HEK293 (cell line): Measurements from ENCODE around the gene TH.

Experiments used
- CTCF ChIA-PET: fragments of 350-600 bp; formaldehyde crosslinking; extraction: SDS; loops from one replicate; lab custom pipeline; 2021; ENCODE audit warnings: antibody characterized with exemption; lab: Yijun Ruan, JAX
- POLR2A ChIA-PET: fragments of 300-600 bp; formaldehyde crosslinking; extraction: SDS; loops from one replicate; lab custom pipeline; 2020; ENCODE audit warnings: antibody characterized with exemption, inconsistent platforms; lab: Yijun Ruan, JAX
- H3K27ac ChIP-seq: fragments of 200-500 bp; sonication (Bioruptor generic); 2 replicates; pipeline ENCODE4 v1.5.1; 2014; ENCODE audit warnings: low read depth, low read length, control low read depth, inconsistent platforms; ENCODE audit errors: extremely low read depth
- H3K36me3 ChIP-seq, 2 experiments: fragments of 200-500 bp in 1 of 2; sonication (Bioruptor generic) in 1 of 2; 1 replicate in 1 of 2; 2 replicates in 1 of 2; pipeline ENCODE4 v1.5.1; 2014 to 2017; ENCODE audit warnings: inconsistent platforms in 2 of 2, low read length in 2 of 2; ENCODE audit not compliant: control insufficient read depth in 2 of 2, insufficient read depth in 1 of 2
- H3K4me1 ChIP-seq: fragments of 200-500 bp; sonication (Bioruptor generic); 2 replicates; pipeline ENCODE4 v1.5.1; 2014; ENCODE audit warnings: mild to moderate bottlenecking, low read length, inconsistent platforms; ENCODE audit not compliant: control insufficient read depth, insufficient read depth
- H3K4me3 ChIP-seq: 2 replicates; pipeline ENCODE4 v1.5.1; 2011; ENCODE audit warnings: low read depth, mild to moderate bottlenecking, control low read depth, low read length, moderate library complexity
- H3K9me3 ChIP-seq: fragments of 200-500 bp; sonication (Bioruptor generic); 2 replicates; pipeline ENCODE4 v1.5.1; 2014; ENCODE audit warnings: low read depth, low read length, inconsistent platforms; ENCODE audit not compliant: control insufficient read depth, insufficient read depth
- GLIS1 ChIP-seq: fragments of 450-650 bp; formaldehyde crosslinking; IDR thresholded peaks from 2 replicates; pipeline ENCODE4 v1.5.1; 2016; ENCODE audit warnings: missing biosample characterization, missing genetic modification characterization
- IKZF3 ChIP-seq: fragments of 450-650 bp; IDR thresholded peaks from 2 replicates; pipeline ENCODE4 v1.5.0; 2018; ENCODE audit warnings: missing biosample characterization, mild to moderate bottlenecking, missing genetic modification characterization, moderate library complexity
- KLF16 ChIP-seq: fragments of 450-650 bp; formaldehyde crosslinking; IDR thresholded peaks from 2 replicates; pipeline ENCODE4 v1.5.1; 2017; ENCODE audit warnings: missing biosample characterization, missing genetic modification characterization
- MYNN ChIP-seq: fragments of 450-650 bp; formaldehyde crosslinking; IDR thresholded peaks from 2 replicates; pipeline ENCODE4 v1.5.1; 2016; ENCODE audit warnings: missing biosample characterization, missing genetic modification characterization, borderline replicate concordance
- SP7 ChIP-seq: fragments of 450-650 bp; formaldehyde crosslinking; IDR thresholded peaks from 2 replicates; pipeline ENCODE4 v1.5.1; 2016; ENCODE audit warnings: missing biosample characterization, missing genetic modification characterization
- ZBTB20 ChIP-seq: fragments of 450-650 bp; formaldehyde crosslinking; IDR thresholded peaks from 2 replicates; pipeline ENCODE4 v1.5.1; 2016; ENCODE audit warnings: missing biosample characterization, missing genetic modification characterization
- ZBTB7A ChIP-seq: fragments of 450-650 bp; formaldehyde crosslinking; IDR thresholded peaks from 2 replicates; pipeline ENCODE4 v1.5.1; 2016; ENCODE audit warnings: low read depth, missing biosample characterization, missing genetic modification characterization
- ZBTB8A ChIP-seq: fragments of 450-650 bp; formaldehyde crosslinking; IDR thresholded peaks from 2 replicates; pipeline ENCODE4 v1.5.1; 2016; ENCODE audit warnings: missing biosample characterization, missing genetic modification characterization
- ZFP69B ChIP-seq: fragments of 450-650 bp; formaldehyde crosslinking; IDR thresholded peaks from 2 replicates; pipeline ENCODE4 v1.5.1; 2016; ENCODE audit warnings: missing biosample characterization, missing genetic modification characterization
- ZNF16 ChIP-seq: fragments of 450-650 bp; formaldehyde crosslinking; IDR thresholded peaks from 2 replicates; pipeline ENCODE4 v1.5.1; 2016; ENCODE audit warnings: low read depth, missing biosample characterization, missing genetic modification characterization
- ZNF169 ChIP-seq: fragments of 450-650 bp; formaldehyde crosslinking; IDR thresholded peaks from 2 replicates; pipeline ENCODE4 v1.5.1; 2016; ENCODE audit warnings: missing biosample characterization, missing genetic modification characterization
- ZNF24 ChIP-seq: fragments of 450-650 bp; formaldehyde crosslinking; IDR thresholded peaks from 2 replicates; pipeline ENCODE4 v1.5.1; 2016; ENCODE audit warnings: missing biosample characterization, missing genetic modification characterization
- ZNF266 ChIP-seq: fragments of 450-650 bp; formaldehyde crosslinking; IDR thresholded peaks from 2 replicates; pipeline ENCODE4 v1.5.1; 2016; ENCODE audit warnings: missing biosample characterization, missing genetic modification characterization, low read depth
- ZNF311 ChIP-seq: fragments of 450-650 bp; formaldehyde crosslinking; IDR thresholded peaks from 2 replicates; pipeline ENCODE4 v1.5.1; 2017; ENCODE audit warnings: missing biosample characterization, missing genetic modification characterization, borderline replicate concordance
- ZNF394 ChIP-seq: fragments of 450-650 bp; formaldehyde crosslinking; IDR thresholded peaks from 2 replicates; pipeline ENCODE4 v1.5.1; 2016; ENCODE audit warnings: missing biosample characterization, missing genetic modification characterization, mild to moderate bottlenecking, moderate library complexity, borderline replicate concordance
- ZNF426 ChIP-seq: fragments of 450-650 bp; formaldehyde crosslinking; IDR thresholded peaks from 2 replicates; pipeline ENCODE4 v1.5.1; 2017; ENCODE audit warnings: missing biosample characterization, missing genetic modification characterization, mild to moderate bottlenecking, inconsistent platforms, moderate library complexity
- ZNF514 ChIP-seq: fragments of 450-650 bp; formaldehyde crosslinking; IDR thresholded peaks from 2 replicates; pipeline ENCODE4 v1.5.1; 2016; ENCODE audit warnings: missing biosample characterization, missing genetic modification characterization
- ZNF624 ChIP-seq: fragments of 450-650 bp; formaldehyde crosslinking; IDR thresholded peaks from 2 replicates; pipeline ENCODE4 v1.5.1; 2017; ENCODE audit warnings: missing biosample characterization, missing genetic modification characterization
- ZNF626 ChIP-seq: fragments of 450-650 bp; sonication (Bioruptor Pico); formaldehyde crosslinking; IDR thresholded peaks from 2 replicates; pipeline ENCODE4 v1.5.1; 2018; ENCODE audit warnings: missing biosample characterization, missing genetic modification characterization, inconsistent platforms
- ZNF664 ChIP-seq: fragments of 450-650 bp; formaldehyde crosslinking; IDR thresholded peaks from 2 replicates; pipeline ENCODE4 v1.5.1; 2016; ENCODE audit warnings: missing biosample characterization, missing genetic modification characterization
- ZNF76 ChIP-seq: fragments of 450-650 bp; formaldehyde crosslinking; IDR thresholded peaks from 2 replicates; pipeline ENCODE4; 2016; ENCODE audit warnings: low read depth, missing biosample characterization, missing genetic modification characterization, borderline replicate concordance
- ZNF843 ChIP-seq: fragments of 450-650 bp; formaldehyde crosslinking; IDR thresholded peaks from 2 replicates; pipeline ENCODE4 v1.5.1; 2016; ENCODE audit warnings: missing biosample characterization, missing genetic modification characterization
- TF ChIP-seq, protein P1 (sequence below): fragments of 450-650 bp; formaldehyde crosslinking; IDR thresholded peaks from 2 replicates; pipeline ENCODE4 v1.5.1; 2016; ENCODE audit warnings: missing biosample characterization, missing genetic modification characterization, borderline replicate concordance

TH gene

DNA sequence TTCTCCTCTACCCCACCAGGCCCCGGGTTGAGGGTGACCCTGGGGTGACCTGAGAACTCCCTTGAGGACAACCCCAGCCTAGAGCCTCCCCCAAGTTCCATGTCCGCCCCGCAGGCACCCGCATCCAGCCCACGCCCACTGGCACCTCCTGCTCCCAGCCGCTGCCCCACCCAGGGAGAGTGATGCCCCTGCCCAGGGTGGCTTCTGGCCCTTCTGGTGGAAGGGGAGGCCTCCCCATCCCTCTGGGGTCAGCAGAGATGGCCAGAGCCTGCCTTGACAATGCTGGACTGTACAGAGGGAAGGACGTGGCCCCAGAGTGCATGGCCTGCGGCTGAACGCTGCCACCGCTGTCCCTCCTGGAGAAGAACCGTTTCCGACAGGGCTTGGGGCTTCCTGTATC, 1.1 kb upstream of the TH start:
- no peaks in the 10 kb centered on the region for H3K4me1 ChIP-seq
- no peaks in the 10 kb centered on the region for H3K9me3 ChIP-seq
- ChIA-PET POLR2A (no interaction called here), CTCF (interaction anchor here (1.0 kb wide), 1 partner anchor 10 kb away, joined by 4 read pairs; no protein-coding TSS in a partner anchor)
- no peak overlapping the region for H3K4me3 ChIP-seq
- TF ChIP-seq ZNF16 (no peak), ZNF311 (tag by site-specific recombination) (no peak), ZBTB20 (tag by site-specific recombination) (no peak), GLIS1 (tag by site-specific recombination) (no peak), ZBTB7A (tag by site-specific recombination) (no peak), ZFP69B (tag by site-specific recombination) (no peak), ZNF514 (tag by site-specific recombination) (no peak), ZNF624 (no peak), ZNF24 (tag by site-specific recombination) (no peak), IKZF3 (tag by site-specific recombination) (no peak), SP7 (no peak), ZNF664 (tag by site-specific recombination) (no peak)
- H3K36me3 ChIP-seq: no peaks in the 10 kb centered on the region
- no peak overlapping the region for H3K27ac ChIP-seq

DNA sequence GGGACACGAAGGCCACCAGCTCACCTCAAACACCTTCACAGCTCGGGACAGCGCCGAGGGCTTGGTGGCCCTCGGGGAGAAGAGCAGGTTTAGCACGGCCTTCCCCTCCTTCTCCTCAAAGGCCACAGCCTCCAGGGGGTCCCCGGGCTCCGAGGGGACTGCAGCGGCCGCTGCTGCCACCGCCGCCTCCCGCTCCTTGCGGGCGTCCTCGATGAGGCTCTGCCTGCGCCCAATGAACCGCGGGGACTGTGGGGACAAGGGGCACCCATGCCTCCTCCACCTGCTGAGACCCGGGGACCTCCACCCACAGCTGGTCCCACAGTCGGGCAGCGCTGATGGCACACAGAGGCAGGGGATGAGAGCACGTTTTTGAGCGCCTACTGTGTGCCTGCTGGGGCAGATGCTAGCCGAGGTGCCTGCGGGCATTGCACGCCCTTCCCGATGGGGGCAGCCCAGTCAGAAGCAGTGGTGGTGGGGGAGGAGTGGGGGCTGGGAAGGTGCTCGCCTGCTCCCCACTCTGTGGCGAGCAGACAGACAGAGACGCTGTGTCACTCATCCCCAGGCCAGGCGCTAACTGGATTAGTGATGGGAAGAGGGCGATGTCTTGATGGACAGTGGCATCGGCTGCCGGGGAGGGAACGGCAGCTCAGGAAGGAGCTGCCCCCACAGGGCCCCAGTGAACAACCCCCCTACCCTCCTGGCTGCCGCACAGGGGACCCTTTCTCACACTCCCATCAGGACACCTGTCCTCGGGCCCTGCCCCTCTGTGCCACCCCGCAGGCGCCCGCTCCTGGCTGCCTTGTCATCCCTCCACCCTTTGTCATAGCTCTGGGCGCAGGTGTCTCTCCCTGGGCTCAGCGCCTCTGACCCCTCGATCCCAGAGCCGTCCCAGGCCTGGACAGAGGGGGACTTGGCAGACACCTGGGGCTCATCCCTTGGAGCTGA, 1.7 kb downstream of the TH start:
- no peak overlapping the region for H3K27ac ChIP-seq
- H3K36me3 ChIP-seq: no peaks in the 10 kb centered on the region
- POLR2A ChIA-PET: no interaction called here
- TF ChIP-seq ZNF626 (tag by site-specific recombination) (no peak), MYNN (tag by site-specific recombination) (no peak), ZNF426 (no peak), ZNF169 (tag by site-specific recombination) (no peak), IKZF3 (tag by site-specific recombination) (no peak), ZNF394 (tag by site-specific recombination) (no peak), ZBTB8A (tag by site-specific recombination) (no peak), ZNF843 (tag by site-specific recombination) (no peak), ZNF76 (tag by site-specific recombination) (no peak), ZNF266 (tag by site-specific recombination) (no peak), KLF16 (tag by site-specific recombination) (no peak)
- TF ChIP-seq, protein P1, sequence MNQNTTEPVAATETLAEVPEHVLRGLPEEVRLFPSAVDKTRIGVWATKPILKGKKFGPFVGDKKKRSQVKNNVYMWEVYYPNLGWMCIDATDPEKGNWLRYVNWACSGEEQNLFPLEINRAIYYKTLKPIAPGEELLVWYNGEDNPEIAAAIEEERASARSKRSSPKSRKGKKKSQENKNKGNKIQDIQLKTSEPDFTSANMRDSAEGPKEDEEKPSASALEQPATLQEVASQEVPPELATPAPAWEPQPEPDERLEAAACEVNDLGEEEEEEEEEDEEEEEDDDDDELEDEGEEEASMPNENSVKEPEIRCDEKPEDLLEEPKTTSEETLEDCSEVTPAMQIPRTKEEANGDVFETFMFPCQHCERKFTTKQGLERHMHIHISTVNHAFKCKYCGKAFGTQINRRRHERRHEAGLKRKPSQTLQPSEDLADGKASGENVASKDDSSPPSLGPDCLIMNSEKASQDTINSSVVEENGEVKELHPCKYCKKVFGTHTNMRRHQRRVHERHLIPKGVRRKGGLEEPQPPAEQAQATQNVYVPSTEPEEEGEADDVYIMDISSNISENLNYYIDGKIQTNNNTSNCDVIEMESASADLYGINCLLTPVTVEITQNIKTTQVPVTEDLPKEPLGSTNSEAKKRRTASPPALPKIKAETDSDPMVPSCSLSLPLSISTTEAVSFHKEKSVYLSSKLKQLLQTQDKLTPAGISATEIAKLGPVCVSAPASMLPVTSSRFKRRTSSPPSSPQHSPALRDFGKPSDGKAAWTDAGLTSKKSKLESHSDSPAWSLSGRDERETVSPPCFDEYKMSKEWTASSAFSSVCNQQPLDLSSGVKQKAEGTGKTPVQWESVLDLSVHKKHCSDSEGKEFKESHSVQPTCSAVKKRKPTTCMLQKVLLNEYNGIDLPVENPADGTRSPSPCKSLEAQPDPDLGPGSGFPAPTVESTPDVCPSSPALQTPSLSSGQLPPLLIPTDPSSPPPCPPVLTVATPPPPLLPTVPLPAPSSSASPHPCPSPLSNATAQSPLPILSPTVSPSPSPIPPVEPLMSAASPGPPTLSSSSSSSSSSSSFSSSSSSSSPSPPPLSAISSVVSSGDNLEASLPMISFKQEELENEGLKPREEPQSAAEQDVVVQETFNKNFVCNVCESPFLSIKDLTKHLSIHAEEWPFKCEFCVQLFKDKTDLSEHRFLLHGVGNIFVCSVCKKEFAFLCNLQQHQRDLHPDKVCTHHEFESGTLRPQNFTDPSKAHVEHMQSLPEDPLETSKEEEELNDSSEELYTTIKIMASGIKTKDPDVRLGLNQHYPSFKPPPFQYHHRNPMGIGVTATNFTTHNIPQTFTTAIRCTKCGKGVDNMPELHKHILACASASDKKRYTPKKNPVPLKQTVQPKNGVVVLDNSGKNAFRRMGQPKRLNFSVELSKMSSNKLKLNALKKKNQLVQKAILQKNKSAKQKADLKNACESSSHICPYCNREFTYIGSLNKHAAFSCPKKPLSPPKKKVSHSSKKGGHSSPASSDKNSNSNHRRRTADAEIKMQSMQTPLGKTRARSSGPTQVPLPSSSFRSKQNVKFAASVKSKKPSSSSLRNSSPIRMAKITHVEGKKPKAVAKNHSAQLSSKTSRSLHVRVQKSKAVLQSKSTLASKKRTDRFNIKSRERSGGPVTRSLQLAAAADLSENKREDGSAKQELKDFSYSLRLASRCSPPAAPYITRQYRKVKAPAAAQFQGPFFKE (tag by site-specific recombination): no peak
- H3K9me3 ChIP-seq: no peaks in the 10 kb centered on the region
- no peak overlapping the region for H3K4me3 ChIP-seq
- CTCF ChIA-PET: interaction anchor here (0.7 to 2.9 kb wide), 3 partner anchors 14 to 250 kb away, joined by 4 to 14 read pairs (median 12); no protein-coding TSS in a partner anchor
- no peaks in the 10 kb centered on the region for H3K4me1 ChIP-seq
